SKM-1 treated with dmso at 0.1 percent for 144 hours (cell line): ENCODE results near the gene ARFGAP1.

ENCODE experiments used
- DNase-seq: peaks from one replicate; lab custom pipeline; 2025; ENCODE audit not compliant: unreplicated experiment; lab: John Stamatoyannopoulos, UW

The ARFGAP1 gene

GRCh38 chr20:63277466-63278272, 5.1 kb downstream of the ARFGAP1 start:
- no peak for DNase-seq

- no peak for DNase-seq
Measured at GRCh38 chr20:63278661-63279060, 6.0 kb downstream of the ARFGAP1 start.

- DNase-seq: no peak
Measured at GRCh38 chr20:63279931-63280330, 7.3 kb downstream of the ARFGAP1 start.

GRCh38 chr20:63280371-63280770, 7.8 kb downstream of the ARFGAP1 start:
- no peak for DNase-seq

GRCh38 chr20:63280929-63281545, 8.4 kb downstream of the ARFGAP1 start:
- DNase-seq: no peak

- DNase-seq: no peak
Measured at GRCh38 chr20:63281742-63282665, 9.4 kb downstream of the ARFGAP1 start.

GRCh38 chr20:63282946-63283345, 10.3 kb downstream of the ARFGAP1 start:
- DNase-seq: no peak

- DNase-seq: no peak
Measured at GRCh38 chr20:63283397-63284082, 10.9 kb downstream of the ARFGAP1 start.

- DNase-seq: no peak
Measured at GRCh38 chr20:63284083-63284440, 11.4 kb downstream of the ARFGAP1 start.

GRCh38 chr20:63284544-63284949, 11.9 kb downstream of the ARFGAP1 start:
- DNase-seq: no peak

GRCh38 chr20:63284981-63285524, 12.4 kb downstream of the ARFGAP1 start:
- no peak for DNase-seq

- no peak for DNase-seq
Measured at GRCh38 chr20:63285636-63286615, 13.3 kb downstream of the ARFGAP1 start.

- DNase-seq: no peak
Measured at GRCh38 chr20:63286781-63287696, 14.4 kb downstream of the ARFGAP1 start.

- no peak for DNase-seq
Measured at GRCh38 chr20:63287697-63288580, 15.3 kb downstream of the ARFGAP1 start.

GRCh38 chr20:63288581-63289251, 16.1 kb downstream of the ARFGAP1 start:
- no peak for DNase-seq

GRCh38 chr20:63289311-63290135, 16.9 kb downstream of the ARFGAP1 start:
- DNase-seq: no peak
